ENCODE measurements around the gene GLI1.

GLI1 gene

DNA sequence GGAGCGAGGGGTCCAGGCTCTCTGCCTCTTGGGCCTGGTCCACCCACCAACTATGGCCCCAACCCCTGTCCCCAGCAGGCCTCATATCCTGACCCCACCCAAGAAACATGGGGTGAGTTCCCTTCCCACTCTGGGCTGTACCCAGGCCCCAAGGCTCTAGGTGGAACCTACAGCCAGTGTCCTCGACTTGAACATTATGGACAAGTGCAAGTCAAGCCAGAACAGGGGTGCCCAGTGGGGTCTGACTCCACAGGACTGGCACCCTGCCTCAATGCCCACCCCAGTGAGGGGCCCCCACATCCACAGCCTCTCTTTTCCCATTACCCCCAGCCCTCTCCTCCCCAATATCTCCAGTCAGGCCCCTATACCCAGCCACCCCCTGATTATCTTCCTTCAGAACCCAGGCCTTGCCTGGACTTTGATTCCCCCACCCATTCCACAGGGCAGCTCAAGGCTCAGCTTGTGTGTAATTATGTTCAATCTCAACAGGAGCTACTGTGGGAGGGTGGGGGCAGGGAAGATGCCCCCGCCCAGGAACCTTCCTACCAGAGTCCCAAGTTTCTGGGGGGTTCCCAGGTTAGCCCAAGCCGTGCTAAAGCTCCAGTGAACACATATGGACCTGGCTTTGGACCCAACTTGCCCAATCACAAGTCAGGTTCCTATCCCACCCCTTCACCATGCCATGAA lies 11.5 kb downstream of the GLI1 start:
- Histone ChIP-seq H3K79me2 (ENCODE audit: low read length) (no peaks in the 10 kb centered on the region), H4K20me1 (ENCODE audit: insufficient read depth, low read length) (no peaks in the 10 kb centered on the region), H3K4me1 (ENCODE audit: low read length) (no peaks in the 10 kb centered on the region), H3K4me2 (ENCODE audit: low read length) (no peak overlapping the region), H3K27me3 (ENCODE audit: low read depth, low read length) (0 out of 2 replicates have a peak, but pooled peaks cover 3% of the 10 kb centered on the region), H3K4me3 (ENCODE audit: low read length) (no peak overlapping the region), H3K9me3 (ENCODE audit: insufficient read depth, low read length) (no peaks in the 10 kb centered on the region), H3K36me3 (replicated peaks; ENCODE audit: low read depth, low read length) (no peaks in the 10 kb centered on the region), H2AFZ (ENCODE audit: low read depth, low read length) (no peak overlapping the region), H3K27ac (ENCODE audit: low read length) (no peak overlapping the region), H3K9ac (ENCODE audit: low read length) (no peak overlapping the region)
- TF ChIP-seq, protein P1, sequence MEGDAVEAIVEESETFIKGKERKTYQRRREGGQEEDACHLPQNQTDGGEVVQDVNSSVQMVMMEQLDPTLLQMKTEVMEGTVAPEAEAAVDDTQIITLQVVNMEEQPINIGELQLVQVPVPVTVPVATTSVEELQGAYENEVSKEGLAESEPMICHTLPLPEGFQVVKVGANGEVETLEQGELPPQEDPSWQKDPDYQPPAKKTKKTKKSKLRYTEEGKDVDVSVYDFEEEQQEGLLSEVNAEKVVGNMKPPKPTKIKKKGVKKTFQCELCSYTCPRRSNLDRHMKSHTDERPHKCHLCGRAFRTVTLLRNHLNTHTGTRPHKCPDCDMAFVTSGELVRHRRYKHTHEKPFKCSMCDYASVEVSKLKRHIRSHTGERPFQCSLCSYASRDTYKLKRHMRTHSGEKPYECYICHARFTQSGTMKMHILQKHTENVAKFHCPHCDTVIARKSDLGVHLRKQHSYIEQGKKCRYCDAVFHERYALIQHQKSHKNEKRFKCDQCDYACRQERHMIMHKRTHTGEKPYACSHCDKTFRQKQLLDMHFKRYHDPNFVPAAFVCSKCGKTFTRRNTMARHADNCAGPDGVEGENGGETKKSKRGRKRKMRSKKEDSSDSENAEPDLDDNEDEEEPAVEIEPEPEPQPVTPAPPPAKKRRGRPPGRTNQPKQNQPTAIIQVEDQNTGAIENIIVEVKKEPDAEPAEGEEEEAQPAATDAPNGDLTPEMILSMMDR (IDR thresholded peaks at IDR 0.05; ENCODE audit: low read depth, low read length): no peak
- TF ChIP-seq EZH2phosphoT487 (IDR thresholded peaks at IDR 0.05; ENCODE audit: low read depth): no peak

DNA sequence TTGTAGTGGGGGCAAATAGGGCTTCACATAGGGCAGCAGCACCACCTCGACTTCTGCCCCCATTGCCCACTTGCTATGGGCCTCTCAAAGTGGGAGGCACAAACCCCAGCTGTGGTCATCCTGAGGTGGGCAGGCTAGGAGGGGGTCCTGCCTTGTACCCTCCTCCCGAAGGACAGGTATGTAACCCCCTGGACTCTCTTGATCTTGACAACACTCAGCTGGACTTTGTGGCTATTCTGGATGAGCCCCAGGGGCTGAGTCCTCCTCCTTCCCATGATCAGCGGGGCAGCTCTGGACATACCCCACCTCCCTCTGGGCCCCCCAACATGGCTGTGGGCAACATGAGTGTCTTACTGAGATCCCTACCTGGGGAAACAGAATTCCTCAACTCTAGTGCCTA lies 12.1 kb downstream of the GLI1 start:
- H4K20me1 ChIP-seq (ENCODE audit: insufficient read depth, low read length): no peaks in the 10 kb centered on the region

DNA sequence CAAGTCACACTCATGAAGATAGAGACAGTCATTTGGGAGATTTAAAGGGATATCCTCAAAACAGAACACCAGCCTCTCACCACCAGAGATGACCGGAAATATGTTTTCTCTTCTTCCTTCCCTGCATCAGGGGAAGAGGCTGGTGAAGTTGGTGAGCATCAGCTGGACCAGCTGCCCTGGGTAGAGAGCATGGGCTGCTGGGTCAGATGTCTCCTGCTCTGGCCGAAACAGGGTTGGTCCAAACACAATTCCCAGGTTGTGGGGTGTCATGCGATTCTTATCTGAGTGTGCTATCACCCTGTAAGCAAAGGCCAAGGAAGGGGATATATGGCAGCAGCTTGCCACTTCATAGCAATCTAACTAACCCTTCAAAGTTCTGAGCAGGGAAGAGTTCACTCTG lies 12.8 kb downstream of the GLI1 start:
- Histone ChIP-seq H3K27ac (ENCODE audit: low read length) (no peak overlapping the region), H3K27me3 (ENCODE audit: low read depth, low read length) (no peaks in the 10 kb centered on the region), H3K9me3 (ENCODE audit: insufficient read depth, low read length) (no peaks in the 10 kb centered on the region), H3K9ac (ENCODE audit: low read length) (no peak overlapping the region), H2AFZ (ENCODE audit: low read depth, low read length) (no peak overlapping the region), H3K36me3 (replicated peaks; ENCODE audit: low read depth, low read length) (no peaks in the 10 kb centered on the region), H3K4me2 (ENCODE audit: low read length) (no peak overlapping the region), H3K79me2 (ENCODE audit: low read length) (no peaks in the 10 kb centered on the region), H3K4me3 (ENCODE audit: low read length) (no peak overlapping the region), H4K20me1 (ENCODE audit: insufficient read depth, low read length) (no peaks in the 10 kb centered on the region), H3K4me1 (ENCODE audit: low read length) (peaks cover 10% of the 10 kb centered on the region)
- TF ChIP-seq, protein P1 (IDR thresholded peaks at IDR 0.05; ENCODE audit: low read depth, low read length): no peak
- TF ChIP-seq EZH2phosphoT487 (IDR thresholded peaks at IDR 0.05; ENCODE audit: low read depth): no peak

More for the DNA sequence above, 12.1 kb downstream of the GLI1 start:
- Histone ChIP-seq H3K27ac (ENCODE audit: low read length) (no peak overlapping the region), H3K79me2 (ENCODE audit: low read length) (no peaks in the 10 kb centered on the region), H3K36me3 (replicated peaks; ENCODE audit: low read depth, low read length) (no peaks in the 10 kb centered on the region), H3K4me2 (ENCODE audit: low read length) (no peak overlapping the region), H3K9me3 (ENCODE audit: insufficient read depth, low read length) (no peaks in the 10 kb centered on the region), H3K4me1 (ENCODE audit: low read length) (peaks cover 3% of the 10 kb centered on the region; the same call in 1 of the 2 replicates), H2AFZ (ENCODE audit: low read depth, low read length) (no peak overlapping the region), H3K27me3 (ENCODE audit: low read depth, low read length) (0 out of 2 replicates have a peak, but pooled peaks cover 3% of the 10 kb centered on the region), H3K4me3 (ENCODE audit: low read length) (no peak overlapping the region), H3K9ac (ENCODE audit: low read length) (no peak overlapping the region)
- TF ChIP-seq, protein P1 (IDR thresholded peaks at IDR 0.05; ENCODE audit: low read depth, low read length): no peak
- no peak for TF ChIP-seq EZH2phosphoT487 (IDR thresholded peaks at IDR 0.05; ENCODE audit: low read depth)

DNA sequence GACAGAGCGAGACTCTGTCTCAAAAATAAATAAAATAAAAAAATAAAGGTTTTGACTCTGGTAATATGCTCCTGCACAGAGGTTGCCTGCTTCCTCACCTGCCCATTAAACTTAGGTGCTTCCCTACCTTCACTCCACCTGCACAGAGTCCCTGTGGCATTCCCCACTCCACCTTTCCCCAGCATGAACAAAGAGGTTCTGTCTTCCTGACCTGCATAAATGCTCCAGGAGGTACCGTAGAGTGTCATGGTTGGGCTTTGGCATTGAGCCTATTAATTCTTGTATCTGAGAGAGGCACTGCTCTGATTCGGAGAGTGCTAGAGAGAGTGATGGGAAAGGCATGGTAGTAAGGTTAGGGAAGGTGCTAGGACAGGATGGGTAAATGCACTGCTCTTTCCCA lies 13.8 kb downstream of the GLI1 start:
- H3K79me2 ChIP-seq (ENCODE audit: low read length): no peaks in the 10 kb centered on the region
- no peak overlapping the region for H3K9ac ChIP-seq (ENCODE audit: low read length)
- H3K4me2 ChIP-seq (ENCODE audit: low read length): no peak overlapping the region
- H2AFZ ChIP-seq (ENCODE audit: low read depth, low read length): no peak overlapping the region
- no peak overlapping the region for H3K27ac ChIP-seq (ENCODE audit: low read length)
- peaks cover 20% of the 10 kb centered on the region for H3K4me1 ChIP-seq (ENCODE audit: low read length)
- H3K36me3 ChIP-seq (replicated peaks; ENCODE audit: low read depth, low read length): no peaks in the 10 kb centered on the region
- TF ChIP-seq, protein P1 (IDR thresholded peaks at IDR 0.05; ENCODE audit: low read depth, low read length): no peak
- TF ChIP-seq EZH2phosphoT487 (IDR thresholded peaks at IDR 0.05; ENCODE audit: low read depth): no peak
- H3K9me3 ChIP-seq (ENCODE audit: insufficient read depth, low read length): no peaks in the 10 kb centered on the region
- no peaks in the 10 kb centered on the region for H4K20me1 ChIP-seq (ENCODE audit: insufficient read depth, low read length)
- no peak overlapping the region for H3K4me3 ChIP-seq (ENCODE audit: low read length)
- H3K27me3 ChIP-seq (ENCODE audit: low read depth, low read length): no peaks in the 10 kb centered on the region
